Stimulated activated CD8-positive, alpha-beta memory T cell treated with anti-CD3 and anti-CD28 coated beads, Interleukin-7, amount 100 ng/mL, for 24 hours (primary cell): Measurements from ENCODE around the gene BOLA2B.
A peak's percentile ranks its signal among the peaks of the same experiment; 100 is the strongest.
"Not testable (repeated sequence)": the region's sequence is repeated elsewhere in the genome, so short reads cannot be mapped to it uniquely, and the experiment has no call there.

Experiments used
- DNase-seq: peaks from one replicate; pipeline ENCODE4 v3.0.0-alpha.2; 2020; ENCODE audit warnings: low read depth

BOLA2B gene

GRCh38 chr16:30193615-30194014 lies at the start of gene BOLA2B, which contains the start of gene SLX1A:
Gene BOLA2B (minus strand): TSS chr16:30193666. CDS start chr16:30193595, 71 bp downstream.
Gene SLX1A (plus strand): TSS chr16:30193875. CDS start chr16:30194085, 210 bp downstream.
- not testable (repeated sequence) for DNase-seq

DNA sequence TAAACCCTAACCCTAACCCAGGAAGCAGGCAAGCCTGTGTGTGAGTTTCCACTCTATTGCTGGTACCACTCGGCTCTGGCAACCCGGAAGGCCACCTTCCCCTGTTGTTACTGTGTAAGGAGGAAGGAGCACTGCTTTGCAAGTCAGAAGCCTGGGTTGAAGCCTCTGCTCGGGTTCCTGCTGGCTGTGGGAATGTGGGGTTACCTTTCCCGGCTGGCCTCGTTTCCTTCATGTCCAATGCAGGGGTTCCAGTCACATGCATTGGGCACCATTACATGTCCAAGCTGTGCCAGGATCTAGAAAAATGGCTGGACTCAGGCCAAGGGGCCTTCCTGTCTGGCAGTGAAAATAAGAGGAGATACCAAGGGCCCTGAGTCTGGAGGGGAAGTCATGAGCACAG lies 23.6 kb upstream of the BOLA2B start:
- not testable (repeated sequence) for DNase-seq

DNA sequence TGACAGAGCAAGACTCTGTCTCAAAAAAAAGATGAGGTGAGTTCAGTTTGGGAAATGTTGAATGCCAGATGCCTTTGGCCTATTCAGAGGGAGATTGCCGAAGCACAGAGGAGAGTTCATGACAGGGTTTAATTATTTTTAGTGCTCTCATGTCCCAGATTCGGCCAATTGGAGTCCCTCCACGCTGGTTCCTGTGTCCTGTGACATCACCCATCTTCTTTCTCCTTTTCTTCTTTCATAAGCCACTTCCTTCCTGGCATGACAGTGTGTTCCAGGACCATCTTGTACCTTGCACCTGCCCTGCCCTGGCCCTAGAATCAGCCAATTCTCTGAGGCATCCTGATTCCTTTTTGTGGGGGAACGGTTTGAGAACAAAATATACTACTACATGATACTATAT lies 17.9 kb upstream of the BOLA2B start:
- DNase-seq, result not testable (repeated sequence)

DNA sequence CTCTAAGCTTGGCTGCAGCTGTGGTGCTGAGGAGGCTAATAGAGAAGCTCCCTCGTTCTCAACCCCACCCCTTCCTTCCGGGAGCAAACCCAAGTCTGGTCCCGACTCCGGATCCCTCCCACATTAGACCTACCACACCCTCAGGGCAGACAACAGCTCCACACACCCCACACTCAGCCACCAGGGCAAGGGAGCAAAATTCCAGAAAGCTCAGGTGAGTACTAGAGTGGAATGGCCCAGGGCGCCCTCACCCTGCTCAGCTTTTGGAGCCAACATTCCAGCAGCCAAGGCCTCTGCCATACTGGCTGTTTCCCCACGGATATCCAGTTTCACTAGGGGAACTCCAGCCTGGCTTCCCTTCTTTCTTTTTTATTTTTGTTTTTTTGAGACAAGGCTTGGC lies 15.6 kb upstream of the BOLA2B start:
- DNase-seq, result not testable (repeated sequence)

- DNase-seq, result not testable (repeated sequence)
Measured at GRCh38 chr16:30207063-30207704, 13.7 kb upstream of the BOLA2B start.

DNA sequence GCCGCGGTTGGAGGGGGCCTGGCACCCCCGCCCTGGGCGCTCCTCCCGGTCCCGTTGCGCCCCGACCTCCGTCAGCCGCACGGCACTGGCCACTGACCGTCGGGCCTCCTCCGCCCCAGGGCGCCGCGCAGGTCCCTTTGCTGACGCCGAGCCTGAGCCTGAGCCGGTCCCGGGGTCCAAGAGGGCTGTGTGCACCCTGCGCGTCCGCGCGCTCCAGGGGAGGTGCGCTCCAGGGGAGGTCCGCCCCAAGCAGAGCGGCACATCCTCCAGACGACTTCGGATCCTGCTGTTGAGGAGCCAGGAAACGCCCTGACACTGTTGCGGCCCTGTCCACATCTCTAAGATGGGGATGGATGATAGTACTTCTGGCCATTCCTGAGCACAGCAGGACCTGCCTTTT lies 12.8 kb upstream of the BOLA2B start:
- not testable (repeated sequence) for DNase-seq

DNA sequence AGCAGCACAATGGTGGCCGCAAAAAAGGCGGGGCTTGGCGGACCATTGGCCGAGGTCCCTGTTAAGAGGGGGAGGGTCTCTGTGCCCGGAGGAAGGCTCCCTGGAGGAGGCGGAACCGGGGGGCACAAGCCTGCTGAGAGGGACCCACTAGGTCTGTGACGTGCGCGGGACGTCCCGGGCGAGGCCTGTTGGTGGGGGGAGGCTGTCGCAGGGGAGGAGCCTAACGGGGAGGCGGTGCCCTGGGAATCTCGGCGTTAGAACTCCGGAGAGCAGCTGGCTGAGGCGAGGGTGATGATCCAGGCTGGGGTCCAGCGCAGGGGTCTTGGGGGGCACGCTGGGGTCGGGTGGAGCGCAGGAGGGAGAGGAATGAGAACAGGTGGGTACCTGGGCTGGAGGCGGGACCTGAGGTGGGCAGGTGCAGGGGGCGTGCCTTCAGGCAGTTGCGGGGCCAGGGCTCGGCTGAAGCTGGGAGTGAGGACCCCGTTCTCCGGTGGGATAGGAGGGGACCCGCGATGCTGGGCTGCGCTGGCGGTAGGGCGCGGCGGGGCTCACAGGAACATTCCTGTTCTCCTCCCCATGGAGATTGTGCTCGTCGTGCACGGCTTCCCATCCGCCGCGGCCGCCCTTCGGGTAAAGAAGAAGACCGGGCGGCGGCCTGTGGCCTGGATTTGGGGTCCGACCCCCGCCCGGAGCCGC lies 12.2 kb upstream of the BOLA2B start:
- not testable (repeated sequence) for DNase-seq

- not testable (repeated sequence) for DNase-seq
Measured at GRCh38 chr16:30199608-30200343, 6.3 kb upstream of the BOLA2B start.

DNA sequence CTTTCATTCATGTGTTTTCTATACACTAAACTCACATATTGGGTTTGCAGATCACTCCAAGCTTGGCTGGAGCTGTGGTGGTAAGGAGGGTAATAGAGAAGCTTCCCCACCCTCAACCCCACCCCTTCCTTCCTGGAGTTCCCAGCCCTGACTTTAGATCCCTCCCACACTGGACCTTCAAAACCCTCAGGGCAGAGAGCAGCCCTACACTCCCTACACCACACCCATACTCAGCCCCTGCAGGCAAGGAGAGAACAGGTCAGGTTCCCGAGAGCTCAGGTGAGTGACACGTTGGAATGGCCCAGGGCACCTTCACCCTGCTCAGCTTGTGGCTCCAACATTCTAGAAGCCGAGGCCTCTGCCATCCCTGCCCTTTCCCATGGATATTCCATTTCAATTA lies 5.6 kb upstream of the BOLA2B start, which contains the start of gene SULT1A3:
Gene SULT1A3, plus strand, starts transcription at position 207 of the 400 bp plus-strand sequence. CDS start 1,474 bp downstream, outside the sequence.
- not testable (repeated sequence) for DNase-seq

GRCh38 chr16:30197001-30197400 lies 3.5 kb upstream of the BOLA2B start:
- DNase-seq, result not testable (repeated sequence)

DNA sequence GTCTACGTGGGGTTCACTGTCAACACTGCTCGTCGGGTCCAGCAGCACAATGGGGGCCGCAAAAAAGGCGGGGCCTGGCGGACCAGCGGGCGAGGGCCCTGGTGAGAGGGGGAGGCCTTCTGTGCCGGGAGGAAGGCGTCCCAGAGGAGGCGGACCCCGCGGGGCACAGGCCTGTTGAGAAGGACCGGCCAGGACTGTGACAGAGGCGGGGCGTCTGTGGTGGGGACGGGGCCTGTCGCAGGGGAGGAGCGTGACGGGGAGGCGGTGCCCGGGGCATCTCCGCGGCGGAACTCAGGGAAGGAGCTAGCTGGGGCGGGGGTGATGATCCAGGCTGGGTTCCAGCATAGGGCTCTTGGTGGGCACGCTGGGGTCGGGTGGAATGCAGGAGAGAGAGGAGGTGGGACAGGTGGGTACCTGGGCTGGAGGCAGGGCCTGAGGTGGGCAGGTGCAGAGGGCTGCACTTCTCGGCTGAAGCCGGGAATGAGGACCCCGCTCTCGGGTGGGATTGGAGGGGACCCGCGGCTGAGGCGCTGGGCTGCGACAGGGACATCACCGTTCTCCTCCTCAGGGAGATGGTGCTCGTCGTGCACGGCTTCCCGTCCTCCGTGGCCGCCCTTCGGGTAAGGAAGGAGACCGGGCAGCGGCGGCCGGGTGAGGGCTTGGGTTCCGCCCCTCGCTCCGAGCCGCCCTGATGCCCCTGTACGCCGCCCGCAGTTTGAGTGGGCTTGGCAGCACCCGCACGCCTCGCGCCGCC lies 883 bp upstream of the BOLA2B start:
- not testable (repeated sequence) for DNase-seq

GRCh38 chr16:30193098-30193497 lies 368 bp downstream of the BOLA2B start:
- not testable (repeated sequence) for DNase-seq

DNA sequence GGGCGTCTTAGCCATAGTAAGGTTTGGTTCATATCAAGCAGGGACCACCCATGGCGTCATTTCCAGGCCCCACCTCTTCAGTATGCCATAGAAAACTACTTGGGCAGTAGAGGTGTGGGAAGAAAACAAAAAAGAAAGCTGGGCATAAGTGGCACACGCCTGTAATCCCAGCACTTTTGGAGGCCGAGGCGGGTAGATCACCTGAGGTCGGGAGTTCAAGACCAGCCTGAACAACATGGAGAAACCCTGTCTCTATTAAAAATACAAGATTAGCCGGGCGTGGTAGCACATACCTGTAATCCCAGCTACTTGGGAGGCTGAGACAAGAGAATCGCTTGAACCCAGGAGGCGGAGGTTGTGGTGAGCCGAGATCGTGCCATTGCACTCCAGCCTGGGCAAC lies 2.3 kb downstream of the BOLA2B start:
- not testable (repeated sequence) for DNase-seq

- DNase-seq, result no peak
Measured at GRCh38 chr16:30187971-30188561, 5.4 kb downstream of the BOLA2B start.

GRCh38 chr16:30187556-30187865 lies 6.0 kb downstream of the BOLA2B start:
- no peak for DNase-seq

- DNase-seq, result peak; percentile 84
Measured at GRCh38 chr16:30186782-30187555, 6.5 kb downstream of the BOLA2B start.

DNA sequence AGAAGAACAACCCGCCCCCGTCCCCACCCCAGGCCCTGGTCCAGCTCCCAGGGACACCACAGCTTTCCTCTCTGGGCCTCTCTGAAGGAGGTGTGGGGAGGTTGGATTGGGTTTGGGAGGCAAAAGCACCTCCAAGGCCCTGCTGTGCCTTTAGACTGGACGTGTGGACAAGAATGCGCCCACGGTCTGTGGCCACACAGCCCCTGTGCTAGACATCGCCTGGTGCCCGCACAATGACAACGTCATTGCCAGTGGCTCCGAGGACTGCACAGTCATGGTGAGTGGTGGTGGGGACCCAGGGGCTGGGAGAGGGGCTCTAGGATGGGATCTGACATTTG lies 7.1 kb downstream of the BOLA2B start:
- no peak for DNase-seq

DNA sequence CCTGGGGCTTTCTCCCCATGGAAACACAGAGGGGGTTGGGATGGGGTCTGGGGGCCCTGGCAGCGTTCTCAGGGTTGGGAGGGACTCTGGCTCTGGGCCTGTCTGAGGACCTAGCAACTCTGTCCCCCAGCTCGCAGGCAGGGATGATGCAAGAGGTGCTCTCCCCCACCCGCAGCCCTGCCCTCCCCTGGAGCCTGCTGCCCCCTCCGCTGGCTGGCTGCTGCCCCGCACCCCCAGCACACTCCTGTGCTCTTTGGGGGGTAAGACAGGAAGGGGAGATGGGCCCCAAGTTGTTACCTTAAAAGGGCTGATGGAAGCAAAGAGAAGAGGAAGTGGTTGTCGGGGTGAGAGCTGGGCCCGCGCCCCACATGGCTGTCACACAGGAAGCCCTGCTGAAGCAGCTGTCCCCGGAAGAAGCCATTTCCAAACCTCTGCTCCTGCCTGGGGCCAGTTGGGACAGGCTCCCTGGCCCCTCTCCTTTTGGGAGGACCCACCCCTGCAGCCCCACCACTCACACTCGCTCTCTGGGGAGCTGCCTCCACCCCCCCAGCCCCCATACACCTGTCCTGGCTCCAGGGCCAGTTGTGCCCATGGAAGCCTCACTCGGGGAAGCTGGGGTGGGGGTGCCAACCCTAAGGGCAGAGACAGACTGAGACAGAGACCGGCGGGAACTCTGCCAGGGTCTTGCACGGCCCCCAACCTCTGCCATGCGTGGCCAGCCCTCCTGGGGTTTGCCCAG lies 7.6 kb downstream of the BOLA2B start:
- DNase-seq, result peak; percentile 57

GRCh38 chr16:30184891-30185682 lies 8.4 kb downstream of the BOLA2B start:
- DNase-seq, result no peak
